Testis (tissue), 2 donors: ENCODE data around the gene AIFM3.

Experiments used
- CTCF ChIP-seq, 3 experiments: fragments of 450-650 bp in 2 of 3; fragments of 200-600 bp in 1 of 3; sonication (generic) in 1 of 3; IDR thresholded peaks; one replicate each; pipeline ENCODE4 v1.5.1; 2016 to 2019; ENCODE audit warnings: antibody characterized with exemption in 3 of 3, mild to moderate bottlenecking in 2 of 3, moderate library complexity in 1 of 3
- POLR2A ChIP-seq: fragments of 450-650 bp; IDR thresholded peaks from one replicate; pipeline ENCODE4 v1.6.1; 2017; ENCODE audit warnings: antibody characterized with exemption, mild to moderate bottlenecking, moderate library complexity

- no peak for TF ChIP-seq CTCF (IDR thresholded peaks at IDR 0.05)
- no peak for TF ChIP-seq POLR2A
Observed at GRCh38 chr22:20955548-20955947, 11.5 kb upstream of the AIFM3 start.
